Measurements from ENCODE around the gene TNFRSF12A. TPM values are rescaled to one million over a fixed set of nuclear protein-coding genes. Genes with fewer than 3 reads are reported as not detected.
A peak's percentile ranks its signal among the peaks of the same experiment; 100 is the strongest.

TNFRSF12A gene
- polyA plus RNA-seq, 1 experiment, result 282 TPM

DNA sequence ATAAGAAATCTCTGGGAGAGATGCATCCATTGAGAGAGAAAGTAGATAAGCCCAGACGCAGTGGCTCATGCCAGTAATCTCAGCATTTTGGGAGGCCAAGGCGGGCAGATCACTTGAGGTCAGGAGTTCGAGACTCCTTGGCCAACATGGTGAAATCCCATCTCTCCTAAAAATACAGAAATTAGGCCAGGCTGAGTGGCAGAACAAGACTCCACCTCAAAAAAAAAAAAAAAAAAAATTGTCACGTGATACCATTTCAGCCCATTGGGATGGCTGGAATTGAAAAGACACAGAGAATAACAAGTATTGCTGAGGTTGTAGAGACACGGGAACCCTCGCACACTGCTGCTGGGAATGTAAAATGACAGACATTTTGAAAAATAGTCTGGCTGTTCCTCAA is 42.4 kb downstream of the TNFRSF12A start:
- CTCF ChIA-PET, result interaction anchor here (3.0 kb wide), 1 partner anchor 67 kb away, joined by 12 read pairs; no protein-coding TSS in a partner anchor
- no peak overlapping the region for H3K4me3 ChIP-seq (ENCODE audit: low read depth, low read length)
- TF ChIP-seq, protein P1, sequence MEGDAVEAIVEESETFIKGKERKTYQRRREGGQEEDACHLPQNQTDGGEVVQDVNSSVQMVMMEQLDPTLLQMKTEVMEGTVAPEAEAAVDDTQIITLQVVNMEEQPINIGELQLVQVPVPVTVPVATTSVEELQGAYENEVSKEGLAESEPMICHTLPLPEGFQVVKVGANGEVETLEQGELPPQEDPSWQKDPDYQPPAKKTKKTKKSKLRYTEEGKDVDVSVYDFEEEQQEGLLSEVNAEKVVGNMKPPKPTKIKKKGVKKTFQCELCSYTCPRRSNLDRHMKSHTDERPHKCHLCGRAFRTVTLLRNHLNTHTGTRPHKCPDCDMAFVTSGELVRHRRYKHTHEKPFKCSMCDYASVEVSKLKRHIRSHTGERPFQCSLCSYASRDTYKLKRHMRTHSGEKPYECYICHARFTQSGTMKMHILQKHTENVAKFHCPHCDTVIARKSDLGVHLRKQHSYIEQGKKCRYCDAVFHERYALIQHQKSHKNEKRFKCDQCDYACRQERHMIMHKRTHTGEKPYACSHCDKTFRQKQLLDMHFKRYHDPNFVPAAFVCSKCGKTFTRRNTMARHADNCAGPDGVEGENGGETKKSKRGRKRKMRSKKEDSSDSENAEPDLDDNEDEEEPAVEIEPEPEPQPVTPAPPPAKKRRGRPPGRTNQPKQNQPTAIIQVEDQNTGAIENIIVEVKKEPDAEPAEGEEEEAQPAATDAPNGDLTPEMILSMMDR (IDR thresholded peaks at IDR 0.05; ENCODE audit: insufficient read depth, low read depth, low read length), result no peak
- no peaks in the 10 kb centered on the region for H3K36me3 ChIP-seq (ENCODE audit: control insufficient read depth, insufficient read depth, low read length)
- H3K27me3 ChIP-seq (ENCODE audit: control insufficient read depth, insufficient read depth, low read length), result no peaks in the 10 kb centered on the region
- DNase-seq (ENCODE audit: low read depth), result no peak
- POLR2A ChIA-PET, result no interaction called here

DNA sequence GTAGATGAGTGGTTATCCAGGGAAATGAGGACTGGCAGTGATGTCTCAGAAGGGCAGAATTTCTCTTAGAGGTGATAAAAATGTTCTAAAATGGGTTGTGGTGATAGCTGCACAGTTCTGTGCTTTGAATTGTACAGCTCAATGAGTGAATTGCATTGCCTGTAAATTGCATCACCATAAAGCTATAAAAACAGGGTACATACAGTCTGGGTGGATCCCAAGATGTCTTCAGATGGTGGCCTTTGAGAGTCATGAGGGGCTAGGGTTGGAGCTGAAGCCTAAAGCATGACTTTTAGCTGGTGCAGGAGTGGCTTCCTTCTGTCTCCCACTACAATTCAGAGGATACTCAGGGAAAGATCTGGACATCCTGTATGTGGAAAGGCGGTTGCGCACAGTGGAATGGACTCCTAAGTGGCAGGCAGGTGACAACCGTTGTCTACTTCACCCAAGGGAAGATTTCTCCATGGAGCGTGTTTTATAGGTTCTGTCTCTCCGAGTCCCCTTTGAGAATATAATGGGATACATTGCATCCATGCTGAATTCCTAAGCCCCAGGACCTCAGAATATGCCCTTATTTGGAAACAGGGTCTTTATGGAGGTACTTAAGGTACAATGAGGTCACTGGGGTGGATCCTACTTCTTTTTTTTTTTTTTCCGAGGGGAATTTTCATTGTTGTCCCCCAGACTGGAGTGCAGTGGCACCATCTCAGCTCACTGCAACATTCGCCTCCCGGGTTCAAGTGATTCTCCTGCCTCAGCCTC is 43.6 kb downstream of the TNFRSF12A start:
- ChIA-PET POLR2A (no interaction called here), CTCF (interaction anchor here (1.0 to 3.0 kb wide), 2 partner anchors 65 to 66 kb away, joined by 4 to 12 read pairs; no protein-coding TSS in a partner anchor)

DNA sequence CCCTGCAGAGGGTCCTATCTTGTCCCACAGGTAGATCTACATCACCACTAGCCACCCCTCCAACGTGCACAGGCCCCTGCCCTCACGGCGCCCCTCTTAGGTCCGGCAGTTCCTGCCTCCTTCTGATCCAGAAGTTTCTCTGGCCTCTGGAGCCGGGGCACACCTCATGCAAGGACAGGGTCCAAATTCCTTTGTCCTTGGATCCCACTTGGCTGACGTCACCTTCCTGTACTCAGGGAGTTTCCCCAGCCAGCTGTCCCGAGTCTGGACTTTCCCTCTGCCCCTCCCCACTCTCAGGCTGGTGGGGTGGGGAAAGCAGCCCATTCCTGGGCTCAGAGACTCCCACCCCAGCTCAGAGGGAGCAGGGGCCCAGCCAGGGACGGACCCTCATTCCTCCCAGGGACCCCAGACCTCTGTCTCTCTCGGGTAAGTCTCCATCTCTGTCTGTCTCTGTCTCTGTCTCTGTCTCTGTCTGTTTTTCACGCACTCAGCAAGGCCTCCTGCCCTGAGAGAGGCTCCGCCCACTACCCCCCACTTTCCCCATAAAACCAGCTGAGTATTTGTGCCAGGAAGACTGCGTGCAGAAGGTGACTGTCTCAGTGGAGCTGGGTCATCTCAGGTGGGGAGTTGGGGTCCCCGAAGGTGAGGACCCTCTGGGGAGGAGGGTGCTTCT is 45.0 kb downstream of the TNFRSF12A start, which contains the start of gene IL32:
TSS of gene IL32 (plus strand) at position 572 of the 673 bp plus-strand sequence. CDS start 172 bp downstream, outside the sequence.
- ChIA-PET CTCF (interaction anchor here (3.0 kb wide), 1 partner anchor 65 kb away, joined by 12 read pairs; no protein-coding TSS in a partner anchor), POLR2A (no interaction called here)
- no peaks in the 10 kb centered on the region for H3K36me3 ChIP-seq (ENCODE audit: control insufficient read depth, insufficient read depth, low read length)
- H3K27me3 ChIP-seq (ENCODE audit: control insufficient read depth, insufficient read depth, low read length), result no peaks in the 10 kb centered on the region
- DNase-seq (ENCODE audit: low read depth), result peak; percentile 9
- no peak within 1 kb of the TSS for H3K4me3 ChIP-seq (ENCODE audit: low read depth, low read length)
- TF ChIP-seq, protein P1 (IDR thresholded peaks at IDR 0.05; ENCODE audit: insufficient read depth, low read depth, low read length), result no peak

More for the DNA sequence above, 43.6 kb downstream of the TNFRSF12A start:
- Histone ChIP-seq H3K27me3 (ENCODE audit: control insufficient read depth, insufficient read depth, low read length) (no peaks in the 10 kb centered on the region), H3K4me3 (ENCODE audit: low read depth, low read length) (no peak overlapping the region), H3K36me3 (ENCODE audit: control insufficient read depth, insufficient read depth, low read length) (no peaks in the 10 kb centered on the region)
- TF ChIP-seq, protein P1 (IDR thresholded peaks at IDR 0.05; ENCODE audit: insufficient read depth, low read depth, low read length), result no peak
- DNase-seq (ENCODE audit: low read depth), result no peak

DNA sequence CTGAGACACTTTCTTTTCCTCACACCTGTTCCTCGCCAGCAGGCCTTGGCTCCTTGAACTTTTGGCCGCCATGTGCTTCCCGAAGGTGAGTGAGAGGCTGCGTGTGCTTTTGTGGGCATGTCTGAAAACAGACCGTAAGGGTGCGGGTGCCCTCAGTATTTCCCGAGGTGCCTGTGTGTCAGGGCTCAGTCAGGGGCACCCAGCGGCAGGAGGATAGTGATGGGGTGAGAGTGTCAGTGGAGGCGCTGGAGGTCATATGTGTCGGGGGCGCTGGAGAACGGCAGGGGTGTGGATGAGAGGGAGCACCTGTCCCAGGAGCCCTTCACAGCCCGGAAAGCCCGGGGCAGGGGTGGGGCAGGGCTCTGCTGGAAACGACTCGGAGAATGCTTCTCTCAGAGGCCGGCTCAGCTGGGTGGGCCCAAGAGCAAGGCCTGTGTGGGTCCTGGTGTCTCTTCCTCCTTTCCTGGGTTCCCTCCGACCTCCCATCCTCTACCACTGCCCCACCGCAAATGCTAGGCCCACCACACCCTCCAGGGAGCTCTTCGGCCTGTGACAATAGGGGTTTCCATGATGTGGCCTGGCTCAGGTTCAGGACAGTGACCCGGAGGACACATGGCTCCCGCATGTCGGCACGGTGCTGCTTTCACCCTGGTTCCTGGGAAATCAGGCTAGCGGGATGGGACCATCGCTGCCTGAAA is 45.7 kb downstream of the TNFRSF12A start:
- TF ChIP-seq, protein P1 (IDR thresholded peaks at IDR 0.05; ENCODE audit: insufficient read depth, low read depth, low read length), result no peak
- Histone ChIP-seq H3K27me3 (ENCODE audit: control insufficient read depth, insufficient read depth, low read length) (no peaks in the 10 kb centered on the region), H3K4me3 (ENCODE audit: low read depth, low read length) (no peak overlapping the region), H3K36me3 (ENCODE audit: control insufficient read depth, insufficient read depth, low read length) (no peaks in the 10 kb centered on the region)
- POLR2A ChIA-PET, result no interaction called here
- DNase-seq (ENCODE audit: low read depth), result no peak
- CTCF ChIA-PET, result interaction anchor here (0.7 kb wide), 1 partner anchor 27 kb away, joined by 3 read pairs; no protein-coding TSS in a partner anchor

DNA sequence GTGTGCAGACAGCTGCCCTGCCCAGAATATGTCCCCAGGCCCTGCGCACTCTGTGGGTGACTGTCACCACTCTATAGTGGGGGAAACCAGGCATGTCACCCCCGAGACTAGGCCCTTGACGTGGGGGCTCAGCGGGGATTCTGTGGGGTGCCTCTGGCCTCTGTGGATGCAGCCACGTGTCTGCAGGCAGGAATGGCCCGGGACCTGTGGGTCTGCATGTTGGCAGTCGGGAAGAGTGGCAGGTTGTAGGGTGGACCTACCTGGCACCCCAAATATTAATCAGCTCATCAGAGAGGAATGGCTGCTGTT is 46.2 kb downstream of the TNFRSF12A start:
- Histone ChIP-seq H3K27me3 (ENCODE audit: control insufficient read depth, insufficient read depth, low read length) (no peaks in the 10 kb centered on the region), H3K4me3 (ENCODE audit: low read depth, low read length) (no peak overlapping the region), H3K36me3 (ENCODE audit: control insufficient read depth, insufficient read depth, low read length) (no peaks in the 10 kb centered on the region)
- ChIA-PET POLR2A (no interaction called here), CTCF (interaction anchor here (0.7 kb wide), 1 partner anchor 26 kb away, joined by 3 read pairs; no protein-coding TSS in a partner anchor)
- no peak for DNase-seq (ENCODE audit: low read depth)
- TF ChIP-seq, protein P1 (IDR thresholded peaks at IDR 0.05; ENCODE audit: insufficient read depth, low read depth, low read length), result no peak
